Neural cell (in vitro differentiated cells): Measurements from ENCODE around the gene SCTR.

Source experiments
- EP300 ChIP-seq: fragments of 450-650 bp; conservative IDR thresholded peaks from 2 replicates; pipeline ENCODE4 v1.6.1; 2014; ENCODE audit warnings: antibody characterized with exemption, mild to moderate bottlenecking, moderate library complexity; ENCODE audit not compliant: poor library complexity, severe bottlenecking
- EZH2 ChIP-seq: fragments of 200-600, 300-800 bp; shearing (Covaris generic), sonication (generic); IDR thresholded peaks from 2 replicates; pipeline ENCODE4 v1.6.1; 2014; ENCODE audit warnings: antibody characterized with exemption, low read length, borderline replicate concordance, mild to moderate bottlenecking; ENCODE audit not compliant: insufficient read depth, poor library complexity, severe bottlenecking
- POLR2AphosphoS5 ChIP-seq: IDR thresholded peaks from 2 replicates; pipeline ENCODE4 v1.6.1; 2012
- RAD21 ChIP-seq: fragments of 450-650 bp; conservative IDR thresholded peaks from 2 replicates; pipeline ENCODE4 v1.6.1; 2014; ENCODE audit warnings: antibody characterized with exemption, mild to moderate bottlenecking, moderate library complexity
- TAF1 ChIP-seq: IDR thresholded peaks from 2 replicates; pipeline ENCODE4 v1.6.1; 2012; ENCODE audit warnings: low read depth
- TF ChIP-seq, protein P1 (sequence below): fragments of 450-650 bp; IDR thresholded peaks from 2 replicates; pipeline ENCODE4 v1.5.1; 2014; ENCODE audit warnings: antibody characterized with exemption, mild to moderate bottlenecking, moderate library complexity; ENCODE audit not compliant: poor library complexity, severe bottlenecking

DNA sequence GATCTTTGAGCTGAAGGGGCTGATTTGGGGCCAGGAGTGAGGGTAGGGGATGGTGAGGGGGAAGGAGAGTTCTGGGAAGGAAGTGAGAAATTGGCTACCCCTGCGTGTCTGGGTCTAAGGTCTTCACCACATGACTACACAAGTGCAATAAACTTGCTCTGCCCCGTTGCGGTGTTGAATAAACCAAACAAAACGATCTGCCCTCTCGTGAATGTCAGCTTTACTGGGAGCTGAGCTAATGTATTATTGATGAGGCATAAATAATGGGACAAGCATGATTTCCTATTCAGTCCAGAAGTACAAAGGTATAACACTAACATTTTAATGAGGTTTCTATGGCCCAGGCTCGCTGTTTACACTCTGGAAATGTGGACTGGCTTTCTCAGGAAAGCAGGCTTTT lies 11.9 kb upstream of the SCTR start:
- TF ChIP-seq EP300 (no peak), EZH2 (no peak), TAF1 (no peak), POLR2AphosphoS5 (no peak), RAD21 (no peak)
- TF ChIP-seq, protein P1, sequence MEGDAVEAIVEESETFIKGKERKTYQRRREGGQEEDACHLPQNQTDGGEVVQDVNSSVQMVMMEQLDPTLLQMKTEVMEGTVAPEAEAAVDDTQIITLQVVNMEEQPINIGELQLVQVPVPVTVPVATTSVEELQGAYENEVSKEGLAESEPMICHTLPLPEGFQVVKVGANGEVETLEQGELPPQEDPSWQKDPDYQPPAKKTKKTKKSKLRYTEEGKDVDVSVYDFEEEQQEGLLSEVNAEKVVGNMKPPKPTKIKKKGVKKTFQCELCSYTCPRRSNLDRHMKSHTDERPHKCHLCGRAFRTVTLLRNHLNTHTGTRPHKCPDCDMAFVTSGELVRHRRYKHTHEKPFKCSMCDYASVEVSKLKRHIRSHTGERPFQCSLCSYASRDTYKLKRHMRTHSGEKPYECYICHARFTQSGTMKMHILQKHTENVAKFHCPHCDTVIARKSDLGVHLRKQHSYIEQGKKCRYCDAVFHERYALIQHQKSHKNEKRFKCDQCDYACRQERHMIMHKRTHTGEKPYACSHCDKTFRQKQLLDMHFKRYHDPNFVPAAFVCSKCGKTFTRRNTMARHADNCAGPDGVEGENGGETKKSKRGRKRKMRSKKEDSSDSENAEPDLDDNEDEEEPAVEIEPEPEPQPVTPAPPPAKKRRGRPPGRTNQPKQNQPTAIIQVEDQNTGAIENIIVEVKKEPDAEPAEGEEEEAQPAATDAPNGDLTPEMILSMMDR = no peak
